ENCODE data around the gene AXL.

The AXL gene

DNA sequence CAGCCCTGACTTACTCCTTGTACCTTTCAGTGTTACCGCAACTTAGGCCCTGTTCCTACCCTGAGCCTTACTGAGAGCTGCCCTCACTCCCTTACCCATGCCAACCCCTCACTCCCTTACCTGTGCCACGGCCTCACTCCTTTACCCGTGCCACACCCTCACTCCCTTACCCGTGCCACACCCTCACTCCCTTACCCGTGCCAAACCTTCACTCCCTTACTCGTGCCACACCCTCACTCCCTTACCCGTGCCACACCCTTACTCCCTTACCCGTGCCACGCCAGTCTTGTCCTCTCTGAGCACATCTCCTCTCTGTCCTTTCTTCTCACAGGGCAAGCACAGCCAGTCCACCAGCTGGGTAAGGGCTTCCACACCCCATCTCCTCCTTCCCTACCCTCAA lies 20.3 kb downstream of the AXL start:
- no peaks in the 10 kb centered on the region for H3K9me3 ChIP-seq (ENCODE audit: insufficient read depth, low read depth, low read length)
- H3K9ac ChIP-seq (ENCODE audit: low read depth, low read length), result no peak overlapping the region
- 94% methylated on average over 9 of the region's 9 CpGs for WGBS
- peaks cover 72% of the 10 kb centered on the region for H3K36me3 ChIP-seq (ENCODE audit: insufficient read depth, low read length)
- no peak overlapping the region for H3K4me3 ChIP-seq (ENCODE audit: low read length)
- no peaks in the 10 kb centered on the region for H3K4me1 ChIP-seq (ENCODE audit: insufficient read depth, low read length)
- H3K27me3 ChIP-seq (ENCODE audit: insufficient read depth, low read length), result no peaks in the 10 kb centered on the region
- no peak overlapping the region for H3K27ac ChIP-seq (ENCODE audit: low read depth, low read length)

DNA sequence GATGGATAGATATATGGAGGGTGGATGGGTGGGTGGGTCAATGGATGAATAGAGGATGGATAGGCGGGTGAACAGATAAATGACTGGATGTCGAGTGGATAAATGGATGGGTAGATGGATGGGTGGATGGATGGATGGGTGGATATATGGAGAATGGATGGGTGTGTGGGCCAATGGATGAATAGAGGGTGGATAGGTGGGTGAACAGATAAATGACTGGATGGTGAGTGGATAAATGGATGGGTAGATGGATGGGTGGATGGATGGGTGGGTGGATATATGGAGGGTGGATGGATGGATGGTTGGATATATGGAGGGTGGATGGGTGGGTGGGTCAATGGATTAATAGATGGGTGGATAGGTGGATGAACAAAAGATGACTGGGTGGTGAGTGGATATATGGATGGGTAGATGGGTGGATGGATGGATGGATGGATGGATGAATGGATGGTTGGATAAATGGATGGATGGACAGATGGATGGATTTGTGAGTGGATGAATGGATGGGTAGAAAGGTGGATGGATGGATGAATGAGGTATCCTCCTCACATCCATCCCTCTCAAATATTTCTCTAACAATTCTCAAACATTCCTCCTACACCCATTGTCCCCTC lies 21.0 kb downstream of the AXL start:
- Histone ChIP-seq H3K27ac (ENCODE audit: low read depth, low read length) (no peak overlapping the region), H3K27me3 (ENCODE audit: insufficient read depth, low read length) (no peaks in the 10 kb centered on the region), H3K36me3 (ENCODE audit: insufficient read depth, low read length) (peaks cover 74% of the 10 kb centered on the region), H3K4me1 (ENCODE audit: insufficient read depth, low read length) (no peaks in the 10 kb centered on the region), H3K9me3 (ENCODE audit: insufficient read depth, low read depth, low read length) (no peaks in the 10 kb centered on the region), H3K4me3 (ENCODE audit: low read length) (no peak overlapping the region), H3K9ac (ENCODE audit: low read depth, low read length) (no peak overlapping the region)
- 93% methylated on average over 2 of the region's 2 CpGs for WGBS

- H3K9me3 ChIP-seq (ENCODE audit: insufficient read depth, low read depth, low read length), result no peaks in the 10 kb centered on the region
- no peak overlapping the region for H3K27ac ChIP-seq (ENCODE audit: low read depth, low read length)
- 90% methylated on average over 4 of the region's 5 CpGs for WGBS
- peaks cover 80% of the 10 kb centered on the region for H3K36me3 ChIP-seq (ENCODE audit: insufficient read depth, low read length)
- H3K4me3 ChIP-seq (ENCODE audit: low read length), result no peak overlapping the region
- H3K27me3 ChIP-seq (ENCODE audit: insufficient read depth, low read length), result no peaks in the 10 kb centered on the region
- H3K9ac ChIP-seq (ENCODE audit: low read depth, low read length), result no peak overlapping the region
- H3K4me1 ChIP-seq (ENCODE audit: insufficient read depth, low read length), result no peaks in the 10 kb centered on the region
Measured at GRCh38 chr19:41241859-41242258, 22.8 kb downstream of the AXL start.

DNA sequence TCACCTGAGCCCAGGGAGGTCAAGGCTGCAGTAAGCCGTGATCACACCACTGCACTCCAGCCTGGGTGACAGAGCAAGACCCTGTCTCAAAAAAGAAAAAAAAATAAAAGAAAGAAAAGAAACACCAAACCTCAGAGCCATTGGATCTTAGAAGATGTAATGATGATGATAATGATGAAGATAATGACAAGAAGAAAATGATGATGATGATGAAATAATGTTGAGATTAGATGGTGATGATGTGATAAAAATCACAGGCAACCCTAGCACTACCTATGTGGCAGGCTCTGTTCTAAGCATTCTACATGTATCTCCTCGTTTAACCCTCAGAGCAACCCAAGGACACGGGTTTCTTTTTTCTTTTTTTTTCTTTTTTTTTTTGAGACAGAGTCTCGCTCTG lies 25.1 kb downstream of the AXL start:
- no peaks in the 10 kb centered on the region for H3K9me3 ChIP-seq (ENCODE audit: insufficient read depth, low read depth, low read length)
- 98% methylated on average over 4 of the region's 4 CpGs for WGBS
- peaks cover 83% of the 10 kb centered on the region for H3K36me3 ChIP-seq (ENCODE audit: insufficient read depth, low read length)
- H3K27ac ChIP-seq (ENCODE audit: low read depth, low read length), result no peak overlapping the region
- H3K4me3 ChIP-seq (ENCODE audit: low read length), result no peak overlapping the region
- no peaks in the 10 kb centered on the region for H3K4me1 ChIP-seq (ENCODE audit: insufficient read depth, low read length)
- H3K9ac ChIP-seq (ENCODE audit: low read depth, low read length), result no peak overlapping the region
- H3K27me3 ChIP-seq (ENCODE audit: insufficient read depth, low read length), result no peaks in the 10 kb centered on the region

DNA sequence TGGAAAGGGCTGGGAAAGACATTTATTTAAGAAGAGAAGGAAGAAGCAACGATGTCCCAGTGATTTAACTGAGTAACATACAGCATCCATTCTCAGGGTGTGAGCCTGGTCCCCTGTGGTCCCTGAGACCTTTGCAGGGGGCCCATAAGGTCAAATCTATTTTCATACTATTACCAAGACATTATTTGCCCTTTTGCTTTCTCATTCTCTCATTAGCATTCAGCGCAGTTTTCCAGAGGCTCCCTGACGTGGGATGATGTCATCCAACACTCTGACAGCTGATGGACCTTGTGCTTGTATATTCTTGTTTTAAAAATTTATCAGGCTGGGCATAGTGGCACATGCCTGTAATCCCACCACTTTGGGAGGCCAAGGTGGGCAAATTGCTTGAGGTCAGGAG lies 26.8 kb downstream of the AXL start:
- no peaks in the 10 kb centered on the region for H3K27me3 ChIP-seq (ENCODE audit: insufficient read depth, low read length)
- no peak overlapping the region for H3K27ac ChIP-seq (ENCODE audit: low read depth, low read length)
- 93% methylated on average over 3 of the region's 3 CpGs for WGBS
- H3K36me3 ChIP-seq (ENCODE audit: insufficient read depth, low read length), result peaks cover 83% of the 10 kb centered on the region
- no peak overlapping the region for H3K9ac ChIP-seq (ENCODE audit: low read depth, low read length)
- H3K9me3 ChIP-seq (ENCODE audit: insufficient read depth, low read depth, low read length), result no peaks in the 10 kb centered on the region
- H3K4me3 ChIP-seq (ENCODE audit: low read length), result no peak overlapping the region
- no peaks in the 10 kb centered on the region for H3K4me1 ChIP-seq (ENCODE audit: insufficient read depth, low read length)

GRCh38 chr19:41248895-41249294 lies 29.9 kb downstream of the AXL start:
- peaks cover 85% of the 10 kb centered on the region for H3K36me3 ChIP-seq (ENCODE audit: insufficient read depth, low read length)
- no peak overlapping the region for H3K9ac ChIP-seq (ENCODE audit: low read depth, low read length)
- WGBS, result 83% methylated on average over 4 of the region's 4 CpGs
- H3K9me3 ChIP-seq (ENCODE audit: insufficient read depth, low read depth, low read length), result no peaks in the 10 kb centered on the region
- H3K27me3 ChIP-seq (ENCODE audit: insufficient read depth, low read length), result no peaks in the 10 kb centered on the region
- no peaks in the 10 kb centered on the region for H3K4me1 ChIP-seq (ENCODE audit: insufficient read depth, low read length)
- H3K27ac ChIP-seq (ENCODE audit: low read depth, low read length), result no peak overlapping the region
- no peak overlapping the region for H3K4me3 ChIP-seq (ENCODE audit: low read length)

DNA sequence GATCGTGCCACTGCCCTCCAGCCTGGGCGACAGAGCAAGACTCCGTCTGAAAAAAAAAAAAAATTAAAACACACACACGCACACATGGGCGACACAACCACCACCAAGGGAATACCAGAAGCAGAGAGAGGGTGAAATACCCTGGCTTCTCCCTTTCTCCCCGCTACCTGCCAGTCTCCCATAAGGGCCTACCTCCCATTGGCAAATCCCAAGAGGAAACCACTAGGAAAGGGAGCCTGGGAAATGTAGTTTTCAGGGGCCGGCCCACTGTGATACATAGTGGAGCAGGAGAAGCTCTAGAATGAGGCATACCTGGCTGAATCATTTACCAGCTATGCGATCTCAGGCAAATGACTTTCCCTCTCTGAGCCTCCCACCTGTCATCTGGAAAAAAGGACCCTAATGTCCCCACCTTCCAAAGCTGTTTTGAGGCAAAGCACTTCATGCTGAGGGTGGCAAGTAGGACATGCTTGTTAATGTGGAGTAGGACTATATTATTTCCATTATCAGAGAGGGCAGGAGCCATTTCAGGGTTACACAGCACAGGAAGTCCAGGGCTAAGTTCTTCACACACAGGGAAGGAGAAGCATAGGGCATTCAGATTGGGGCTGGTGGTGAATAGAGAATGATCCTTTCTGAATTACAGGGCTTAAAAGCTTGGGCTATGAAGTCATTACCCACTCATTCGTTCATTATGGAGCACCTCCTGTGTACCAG lies 30.8 kb downstream of the AXL start:
- 96% methylated on average over 9 of the region's 9 CpGs for WGBS
- no peak overlapping the region for H3K9ac ChIP-seq (ENCODE audit: low read depth, low read length)
- H3K27me3 ChIP-seq (ENCODE audit: insufficient read depth, low read length), result no peaks in the 10 kb centered on the region
- H3K27ac ChIP-seq (ENCODE audit: low read depth, low read length), result no peak overlapping the region
- H3K36me3 ChIP-seq (ENCODE audit: insufficient read depth, low read length), result peaks cover 83% of the 10 kb centered on the region
- H3K4me3 ChIP-seq (ENCODE audit: low read length), result no peak overlapping the region
- H3K4me1 ChIP-seq (ENCODE audit: insufficient read depth, low read length), result no peaks in the 10 kb centered on the region
- no peaks in the 10 kb centered on the region for H3K9me3 ChIP-seq (ENCODE audit: insufficient read depth, low read depth, low read length)

- Histone ChIP-seq H3K9ac (ENCODE audit: low read depth, low read length) (no peak overlapping the region), H3K36me3 (ENCODE audit: insufficient read depth, low read length) (peaks cover 84% of the 10 kb centered on the region), H3K4me1 (ENCODE audit: insufficient read depth, low read length) (no peaks in the 10 kb centered on the region), H3K4me3 (ENCODE audit: low read length) (no peak overlapping the region), H3K27me3 (ENCODE audit: insufficient read depth, low read length) (no peaks in the 10 kb centered on the region), H3K9me3 (ENCODE audit: insufficient read depth, low read depth, low read length) (no peaks in the 10 kb centered on the region), H3K27ac (ENCODE audit: low read depth, low read length) (no peak overlapping the region)
- WGBS, result 91% methylated on average over 6 of the region's 6 CpGs
Measured at GRCh38 chr19:41253660-41254059, 34.6 kb downstream of the AXL start.

DNA sequence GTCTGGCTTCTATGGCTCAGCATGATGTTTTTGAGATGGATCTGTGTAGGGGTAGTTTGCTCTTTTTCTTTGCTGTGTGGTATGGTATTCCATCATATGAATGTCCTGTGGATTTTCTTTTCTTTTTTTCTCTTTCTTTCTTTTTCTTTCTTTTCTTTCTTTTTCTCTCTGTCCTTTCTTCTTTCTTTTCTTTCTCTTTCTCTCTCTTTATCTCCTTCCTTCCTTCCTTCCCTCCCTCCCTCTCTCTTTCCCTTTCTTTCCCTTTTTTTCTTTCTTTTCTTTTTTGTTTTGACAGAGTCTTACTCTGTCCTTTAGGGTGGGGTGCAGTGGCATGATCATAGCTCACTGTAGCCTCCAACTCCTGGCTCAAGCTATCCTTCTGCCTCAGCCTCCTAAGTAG lies 36.1 kb downstream of the AXL start:
- Histone ChIP-seq H3K9ac (ENCODE audit: low read depth, low read length) (no peak overlapping the region), H3K27ac (ENCODE audit: low read depth, low read length) (no peak overlapping the region), H3K27me3 (ENCODE audit: insufficient read depth, low read length) (no peaks in the 10 kb centered on the region), H3K36me3 (ENCODE audit: insufficient read depth, low read length) (peaks cover 83% of the 10 kb centered on the region), H3K9me3 (ENCODE audit: insufficient read depth, low read depth, low read length) (no peaks in the 10 kb centered on the region), H3K4me1 (ENCODE audit: insufficient read depth, low read length) (no peaks in the 10 kb centered on the region), H3K4me3 (ENCODE audit: low read length) (no peak overlapping the region)

- Histone ChIP-seq H3K9me3 (ENCODE audit: insufficient read depth, low read depth, low read length) (no peaks in the 10 kb centered on the region), H3K4me3 (ENCODE audit: low read length) (peak overlapping the region; percentile 96), H3K27me3 (ENCODE audit: insufficient read depth, low read length) (no peaks in the 10 kb centered on the region), H3K9ac (ENCODE audit: low read depth, low read length) (peak overlapping the region; percentile 56; the same call in 1 of the 2 replicates), H3K27ac (ENCODE audit: low read depth, low read length) (no peak overlapping the region; the same call in 1 of the 2 replicates), H3K4me1 (ENCODE audit: insufficient read depth, low read length) (peaks cover 9% of the 10 kb centered on the region), H3K36me3 (ENCODE audit: insufficient read depth, low read length) (peaks cover 41% of the 10 kb centered on the region)
- 83% methylated on average over 10 of the region's 10 CpGs for WGBS
Measured at GRCh38 chr19:41261474-41262190, 42.6 kb downstream of the AXL start.

DNA sequence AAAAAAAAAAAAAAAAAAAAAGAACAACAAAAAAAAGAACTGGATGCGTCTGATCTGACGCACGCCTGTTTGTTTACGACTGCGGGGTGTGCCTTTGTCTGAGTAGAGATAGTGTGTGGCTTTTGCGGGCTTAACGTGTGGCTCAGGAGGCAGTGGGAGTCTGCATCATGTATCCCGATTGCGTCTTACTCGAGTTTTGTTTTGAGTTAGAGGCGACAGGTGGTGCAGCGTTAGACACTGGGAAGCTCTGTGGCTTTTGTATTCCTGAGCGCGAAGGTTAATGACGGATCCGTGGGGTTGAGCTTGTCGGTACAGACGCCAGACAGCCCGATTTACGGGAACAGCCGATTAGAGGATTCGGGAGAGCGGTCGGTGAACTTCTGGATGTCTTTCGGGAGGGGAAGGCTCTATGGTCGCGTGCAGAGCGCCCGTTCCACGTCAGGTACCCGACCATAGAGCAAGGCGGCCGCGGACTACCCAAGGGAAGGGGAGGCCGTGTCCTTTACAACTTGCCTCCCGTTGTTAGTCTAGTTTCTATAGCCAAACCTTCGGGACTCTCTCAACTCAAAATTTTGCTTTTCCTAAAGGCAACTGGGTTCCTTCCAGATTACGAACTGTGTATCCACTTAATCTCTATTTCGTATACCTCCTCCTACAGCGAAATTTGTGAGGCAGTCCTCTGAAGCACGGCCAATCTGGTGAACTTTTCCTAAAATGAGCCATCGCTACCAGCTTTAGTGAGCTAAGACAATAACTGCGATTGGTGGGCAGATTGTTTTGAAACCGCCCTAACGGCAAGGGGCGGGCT lies 44.2 kb downstream of the AXL start:
- Histone ChIP-seq H3K27ac (ENCODE audit: low read depth, low read length) (peak overlapping the region; percentile 93), H3K9ac (ENCODE audit: low read depth, low read length) (peak overlapping the region; percentile 92), H3K9me3 (ENCODE audit: insufficient read depth, low read depth, low read length) (no peaks in the 10 kb centered on the region), H3K27me3 (ENCODE audit: insufficient read depth, low read length) (no peaks in the 10 kb centered on the region), H3K36me3 (ENCODE audit: insufficient read depth, low read length) (peaks cover 41% of the 10 kb centered on the region), H3K4me1 (ENCODE audit: insufficient read depth, low read length) (peaks cover 12% of the 10 kb centered on the region), H3K4me3 (ENCODE audit: low read length) (peak overlapping the region; percentile 96)
- under 1% methylated on average over 46 of the region's 46 CpGs for WGBS

Measured in HUES64 (cell line).